Endothelial cell of umbilical vein (primary cell): ENCODE results near the gene REEP3. TPM values are rescaled to one million over a fixed set of nuclear protein-coding genes. Genes with fewer than 3 reads are reported as not detected.

Experiments used
- BruUV-seq: library from RNA; stranded (reverse); fragments of 400-500 nt; replicated peaks from 2 replicates; lab custom pipeline; 2021; lab: Mats Ljungman, UMichigan
- CTCF ChIA-PET: fragments of 300-600, 350-600 bp; sonication (Branson Sonifier 250); formaldehyde crosslinking; loops from one replicate; lab custom pipeline; 2021; ENCODE audit warnings: antibody characterized with exemption, inconsistent platforms; lab: Charles Lee
- POLR2A ChIA-PET: fragments of 300-600, 350-600 bp; sonication (Branson Sonifier 250); formaldehyde crosslinking; loops from one replicate; lab custom pipeline; 2021; ENCODE audit warnings: antibody characterized with exemption, inconsistent platforms; lab: Charles Lee
- DNase-seq: peaks from one replicate; pipeline ENCODE4 v3.0.0-alpha.2; 2011; ENCODE audit warnings: low read depth, low spot score
- FAIRE-seq: peaks from 2 replicates; lab custom pipeline; 2011; peaks lifted over from hg19 to GRCh38; lab: Jason Lieb, UNC
- H2AFZ ChIP-seq: 2 replicates; pipeline ENCODE4 v1.6.0; 2012; ENCODE audit warnings: low read depth, low read length, control low read depth, inconsistent platforms
- H3K27ac ChIP-seq: 2 replicates; pipeline ENCODE4 v1.5.1; 2011; ENCODE audit warnings: low read depth, mild to moderate bottlenecking, control low read depth, low read length, moderate library complexity; ENCODE audit not compliant: insufficient read depth
- H3K27me3 ChIP-seq, 2 experiments: 2 replicates each; pipeline versions ENCODE4 v1.6.0 to v1.6.1; 2011; ENCODE audit warnings: low read length in 2 of 2, mixed read lengths in 1 of 2; ENCODE audit not compliant: control insufficient read depth in 2 of 2, insufficient read depth in 2 of 2
- H3K36me3 ChIP-seq, 2 experiments: 2 replicates in 1 of 2; 3 replicates in 1 of 2; pipeline ENCODE4 v1.5.1; 2011; ENCODE audit warnings: low read length in 2 of 2, mild to moderate bottlenecking in 1 of 2, moderate library complexity in 1 of 2; ENCODE audit not compliant: control insufficient read depth in 2 of 2, insufficient read depth in 2 of 2; ENCODE audit errors: extremely low read depth in 1 of 2
- H3K4me1 ChIP-seq: 3 replicates; pipeline ENCODE4 v1.5.1; 2011; ENCODE audit warnings: mild to moderate bottlenecking, low read length; ENCODE audit not compliant: control insufficient read depth, insufficient read depth; ENCODE audit errors: extremely low read depth
- H3K4me2 ChIP-seq: 2 replicates; pipeline ENCODE4 v1.6.1; 2011; ENCODE audit warnings: low read length, control low read depth, mixed read lengths; ENCODE audit not compliant: insufficient read depth
- H3K4me3 ChIP-seq, 3 experiments: fragments of 200-600 bp in 1 of 3; sonication (generic), shearing (Covaris generic) in 1 of 3; replicated peaks in 1 of 3; 2 replicates each; pipeline ENCODE4 v1.5.1; 2011 to 2016; ENCODE audit warnings: control low read depth in 3 of 3, low read length in 3 of 3, mild to moderate bottlenecking in 2 of 3, inconsistent platforms in 1 of 3, low read depth in 1 of 3, moderate library complexity in 1 of 3; ENCODE audit not compliant: insufficient read depth in 1 of 3
- H3K79me2 ChIP-seq: 2 replicates; pipeline ENCODE4 v1.6.0; 2012; ENCODE audit warnings: low read length, inconsistent platforms; ENCODE audit not compliant: control insufficient read depth, insufficient read depth
- H3K9ac ChIP-seq: replicated peaks from 2 replicates; pipeline ENCODE3; 2011; ENCODE audit warnings: low read length, control low read depth; ENCODE audit not compliant: insufficient read depth; ENCODE audit errors: extremely low read depth
- H3K9me1 ChIP-seq: replicated peaks from 3 replicates; pipeline ENCODE4 v1.6.0; 2011; ENCODE audit warnings: mild to moderate bottlenecking, low read length; ENCODE audit not compliant: control insufficient read depth, insufficient read depth; ENCODE audit errors: extremely low read depth
- H3K9me3 ChIP-seq: replicated peaks from 2 replicates; pipeline ENCODE4 v1.5.1; 2012; ENCODE audit warnings: low read length, inconsistent platforms; ENCODE audit not compliant: control insufficient read depth, insufficient read depth
- H4K20me1 ChIP-seq: replicated peaks from 2 replicates; pipeline ENCODE3; 2011; ENCODE audit warnings: mild to moderate bottlenecking, low read length; ENCODE audit not compliant: control insufficient read depth, insufficient read depth; ENCODE audit errors: extremely low read depth
- CTCF ChIP-seq, 2 donors: IDR thresholded peaks; 1 replicate in 1 of 2; 2 replicates in 1 of 2; pipeline ENCODE4 v1.5.1; 2011; ENCODE audit warnings: low read length in 2 of 2, mild to moderate bottlenecking in 2 of 2, moderate library complexity in 2 of 2, control low read depth in 1 of 2, inconsistent platforms in 1 of 2, low read depth in 1 of 2; ENCODE audit not compliant: insufficient read depth in 1 of 2; ENCODE audit errors: extremely low read depth in 1 of 2
- EZH2 ChIP-seq: IDR thresholded peaks from 2 replicates; pipeline ENCODE4 v1.6.1; 2012; ENCODE audit warnings: borderline replicate concordance, low read depth, mild to moderate bottlenecking, moderate library complexity, low read length, inconsistent platforms; ENCODE audit not compliant: severe bottlenecking
- FOS ChIP-seq: IDR thresholded peaks from 2 replicates; pipeline ENCODE4 v1.6.1; 2011; ENCODE audit warnings: mild to moderate bottlenecking, low read length, moderate library complexity, borderline replicate concordance; ENCODE audit not compliant: insufficient read depth
- GATA2 ChIP-seq: IDR thresholded peaks from 2 replicates; pipeline ENCODE4 v1.7.0; 2011; ENCODE audit warnings: low read depth, mild to moderate bottlenecking, moderate library complexity, mixed read lengths, low read length; ENCODE audit not compliant: insufficient read length, insufficient read depth
- JUN ChIP-seq: IDR thresholded peaks from 2 replicates; pipeline ENCODE4 v1.6.1; 2011; ENCODE audit warnings: borderline replicate concordance, low read depth; ENCODE audit not compliant: insufficient read length, insufficient read depth
- MAX ChIP-seq: IDR thresholded peaks from 2 replicates; pipeline ENCODE4 v1.6.1; 2011; ENCODE audit not compliant: insufficient read depth, insufficient read length
- MYC ChIP-seq: IDR thresholded peaks from one replicate; pipeline ENCODE4 v1.6.1; 2011; ENCODE audit warnings: mild to moderate bottlenecking, low read depth, low read length
- POLR2A ChIP-seq: IDR thresholded peaks from 2 replicates; pipeline ENCODE4 v1.6.1; 2012; ENCODE audit warnings: low read depth, mild to moderate bottlenecking, control low read depth, low read length
- POLR2AphosphoS5 ChIP-seq: IDR thresholded peaks from 2 replicates; pipeline ENCODE4 v1.6.1; 2012; ENCODE audit warnings: low read depth, mild to moderate bottlenecking, control low read depth, low read length, moderate library complexity; ENCODE audit not compliant: insufficient read depth
- dilution Hi-C: fragments of 300-500 bp; cut with MboI; formaldehyde crosslinking; loops from one replicate; pipeline ENCODE4 v1.15.0; 2019; ENCODE audit warnings: low sequenced_read_pairs; ENCODE audit not compliant: extremely low pct_ligation_motif_present
- intact Hi-C: fragments of 100-400 bp; cut with micrococcal nuclease; formaldehyde crosslinking; loops from one replicate; pipeline ENCODE4 v1.10.0; 2022
- polyA plus RNA-seq, 4 experiments: library from polyadenylated mRNA; depleted of rRNA in 3 of 4; stranded (reverse) in 3 of 4; unstranded in 1 of 4; fragments of >200 nt; gene quantifications; 2 replicates each; pipeline versions ENCODE4 v1.2.1 to v1.2.3, GENCODE V29; 2011 to 2012; ENCODE audit warnings: missing spikeins in 1 of 4
- total RNA-seq: library from RNA; stranded (reverse); gene quantifications from 2 replicates; pipeline ENCODE4 v1.2.3, GENCODE V29; 2021

Gene REEP3
- total and polyA plus RNA-seq, 2 donors (not counting 3 experiments of a cell fraction or from before 2014, with no cell fraction given) = 12.3 to 48.3 TPM

DNA sequence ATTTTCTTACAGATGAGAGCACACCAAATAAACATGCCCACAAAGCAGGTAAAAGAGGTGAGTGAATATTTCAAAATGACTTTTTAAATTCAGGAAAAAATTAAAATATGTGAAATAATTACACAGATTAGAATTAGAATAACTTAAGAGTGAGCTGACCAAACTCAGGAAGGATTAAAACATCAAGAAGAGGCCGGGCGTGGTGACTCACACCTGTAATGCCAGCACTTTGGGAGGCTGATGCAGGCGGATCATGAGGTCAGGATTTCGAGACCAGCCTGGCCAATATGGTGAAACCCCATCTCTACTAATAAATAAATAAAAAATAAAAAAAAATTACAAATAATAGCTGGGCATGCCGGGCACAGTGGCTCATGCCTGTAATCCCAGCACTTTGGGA, 140.1 kb downstream of the REEP3 start:
- Histone ChIP-seq H3K79me2 (no peaks in the 10 kb centered on the region), H4K20me1 (no peaks in the 10 kb centered on the region), H3K4me3 (no peak overlapping the region), H3K4me1 (no peaks in the 10 kb centered on the region), H3K36me3 (no peaks in the 10 kb centered on the region), H3K9me1 (no peaks in the 10 kb centered on the region), H3K9ac (no peak overlapping the region), H3K27me3 (no peaks in the 10 kb centered on the region), H3K4me2 (no peak overlapping the region), H3K27ac (no peak overlapping the region), H2AFZ (no peak overlapping the region), H3K9me3 (no peaks in the 10 kb centered on the region)
- ChIA-PET CTCF (interaction anchor here (1.4 to 1.6 kb wide), 2 partner anchors 21 to 29 kb away, joined by 3 to 7 read pairs; no protein-coding TSS in a partner anchor), POLR2A (no interaction called here)
- intact Hi-C loops (no loop called here), dilution Hi-C loops (no loop called here)
- DNase-seq (no peak), FAIRE-seq (no peak)
- TF ChIP-seq EZH2 (no peak), CTCF (IDR thresholded peaks at IDR 0.05; ENCODE audit: extremely low read depth in 1 of 2, insufficient read depth in 1 of 2, low read depth in 1 of 2, low read length in 2 of 2) (no peak), GATA2 (no peak), JUN (no peak), MYC (no peak), POLR2AphosphoS5 (no peak), MAX (no peak), FOS (no peak), POLR2A (no peak)
- BruUV-seq = no TSS peak
